Cerebellar cortex (tissue), 1 donor: Measurements from ENCODE around the gene SLC22A5.
A peak's percentile ranks its signal among the peaks of the same experiment; 100 is the strongest.

ENCODE experiments used
- DNase-seq: peaks from one replicate; pipeline ENCODE4 v3.0.0-alpha.2; 2015; ENCODE audit warnings: low spot score

The SLC22A5 gene

GRCh38 chr5:132365213-132365612, 4.3 kb upstream of the SLC22A5 start:
- DNase-seq, result no peak

GRCh38 chr5:132368186-132368585, 1.3 kb upstream of the SLC22A5 start:
- DNase-seq, result no peak

GRCh38 chr5:132369007-132369473, 470 bp upstream of the SLC22A5 start:
- no peak for DNase-seq

- DNase-seq, result no peak
Measured at GRCh38 chr5:132370181-132370970, 866 bp downstream of the SLC22A5 start.

- DNase-seq, result no peak
Measured at GRCh38 chr5:132370971-132371602, 1.6 kb downstream of the SLC22A5 start.

- DNase-seq, result no peak
Measured at GRCh38 chr5:132371603-132371994, 2.1 kb downstream of the SLC22A5 start.

GRCh38 chr5:132372127-132372526, 2.6 kb downstream of the SLC22A5 start:
- DNase-seq, result no peak

- DNase-seq, result no peak
Measured at GRCh38 chr5:132372542-132372941, 3.0 kb downstream of the SLC22A5 start.

- DNase-seq, result peak; percentile 58
Measured at GRCh38 chr5:132375957-132376356, 6.4 kb downstream of the SLC22A5 start.

- peak; percentile 82 for DNase-seq
Measured at GRCh38 chr5:132376694-132377641, 7.5 kb downstream of the SLC22A5 start.

GRCh38 chr5:132377738-132378137, 8.2 kb downstream of the SLC22A5 start:
- DNase-seq, result no peak

GRCh38 chr5:132378580-132378979, 9.1 kb downstream of the SLC22A5 start:
- DNase-seq, result no peak

GRCh38 chr5:132380047-132380446, 10.5 kb downstream of the SLC22A5 start:
- DNase-seq, result no peak

GRCh38 chr5:132380741-132381140, 11.2 kb downstream of the SLC22A5 start:
- no peak for DNase-seq

- DNase-seq, result no peak
Measured at GRCh38 chr5:132381614-132382013, 12.1 kb downstream of the SLC22A5 start.

GRCh38 chr5:132383261-132383660, 13.8 kb downstream of the SLC22A5 start:
- no peak for DNase-seq

- DNase-seq, result no peak
Measured at GRCh38 chr5:132383984-132384383, 14.5 kb downstream of the SLC22A5 start.

GRCh38 chr5:132384506-132385050, 15.1 kb downstream of the SLC22A5 start:
- DNase-seq, result no peak

- peak; percentile 64 for DNase-seq
Measured at GRCh38 chr5:132385326-132386105, 16.0 kb downstream of the SLC22A5 start.

- peak; percentile 66 for DNase-seq
Measured at GRCh38 chr5:132386644-132387286, 17.3 kb downstream of the SLC22A5 start.

- DNase-seq, result no peak
Measured at GRCh38 chr5:132387640-132388117, 18.2 kb downstream of the SLC22A5 start.
